Measurements from ENCODE around the gene PSD2. TPM values are rescaled to one million over a fixed set of nuclear protein-coding genes. Genes with fewer than 3 reads are reported as not detected.

The PSD2 gene
- total RNA-seq, 1 experiment from 2014 or later: not detected

GRCh38 chr5:139837711-139838380, 42.2 kb downstream of the PSD2 start:
- TF ChIP-seq EZH2 (IDR thresholded peaks at IDR 0.05; ENCODE audit: low read length, unreplicated experiment) (no peak), EZH2phosphoT487 (IDR thresholded peaks at IDR 0.05; ENCODE audit: borderline replicate concordance, low read length) (no peak)
- TF ChIP-seq, protein P1, sequence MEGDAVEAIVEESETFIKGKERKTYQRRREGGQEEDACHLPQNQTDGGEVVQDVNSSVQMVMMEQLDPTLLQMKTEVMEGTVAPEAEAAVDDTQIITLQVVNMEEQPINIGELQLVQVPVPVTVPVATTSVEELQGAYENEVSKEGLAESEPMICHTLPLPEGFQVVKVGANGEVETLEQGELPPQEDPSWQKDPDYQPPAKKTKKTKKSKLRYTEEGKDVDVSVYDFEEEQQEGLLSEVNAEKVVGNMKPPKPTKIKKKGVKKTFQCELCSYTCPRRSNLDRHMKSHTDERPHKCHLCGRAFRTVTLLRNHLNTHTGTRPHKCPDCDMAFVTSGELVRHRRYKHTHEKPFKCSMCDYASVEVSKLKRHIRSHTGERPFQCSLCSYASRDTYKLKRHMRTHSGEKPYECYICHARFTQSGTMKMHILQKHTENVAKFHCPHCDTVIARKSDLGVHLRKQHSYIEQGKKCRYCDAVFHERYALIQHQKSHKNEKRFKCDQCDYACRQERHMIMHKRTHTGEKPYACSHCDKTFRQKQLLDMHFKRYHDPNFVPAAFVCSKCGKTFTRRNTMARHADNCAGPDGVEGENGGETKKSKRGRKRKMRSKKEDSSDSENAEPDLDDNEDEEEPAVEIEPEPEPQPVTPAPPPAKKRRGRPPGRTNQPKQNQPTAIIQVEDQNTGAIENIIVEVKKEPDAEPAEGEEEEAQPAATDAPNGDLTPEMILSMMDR (conservative IDR thresholded peaks at IDR 0.05; ENCODE audit: low read depth, low read length): no peak
- Histone ChIP-seq H3K27ac (ENCODE audit: low read length) (no peak overlapping the region), H3K9ac (ENCODE audit: low read length) (no peak overlapping the region), H3K9me3 (ENCODE audit: low read length) (no peaks in the 10 kb centered on the region), H4K20me1 (ENCODE audit: low read length) (no peaks in the 10 kb centered on the region), H2AFZ (ENCODE audit: low read length) (no peak overlapping the region), H3K27me3 (ENCODE audit: low read length) (peaks cover 11% of the 10 kb centered on the region), H3K79me2 (ENCODE audit: low read length) (no peaks in the 10 kb centered on the region), H3K4me3 (ENCODE audit: low read length) (no peak overlapping the region), H3K36me3 (ENCODE audit: low read depth, low read length) (no peaks in the 10 kb centered on the region), H3K4me1 (ENCODE audit: insufficient read depth, low read length) (no peaks in the 10 kb centered on the region), H3F3A (ENCODE audit: low read length, unreplicated experiment) (no peaks in the 10 kb centered on the region), H3K4me2 (ENCODE audit: low read length) (no peak overlapping the region), H3K9me2 (replicated peaks; ENCODE audit: low read length) (no peaks in the 10 kb centered on the region)
- intact Hi-C loops (cut with micrococcal nuclease): no loop called here
- CTCF ChIA-PET: no interaction called here
- DNase-seq (no peak), ATAC-seq (no peak; the same call in 1 of the 2 replicates)
- POLR2A ChIA-PET (ENCODE audit: unreplicated experiment): no interaction called here
- BruUV-seq (replicated peaks): no TSS peak

GRCh38 chr5:139838381-139839197, 43.0 kb downstream of the PSD2 start:
- H3K36me3 ChIP-seq (ENCODE audit: low read depth, low read length): no peaks in the 10 kb centered on the region
- DNase-seq (no peak), ATAC-seq (no peak)
- no peaks in the 10 kb centered on the region for H3K9me3 ChIP-seq (ENCODE audit: low read length)
- H2AFZ ChIP-seq (ENCODE audit: low read length): no peak overlapping the region
- no peak overlapping the region for H3K9ac ChIP-seq (ENCODE audit: low read length)
- 0 out of 2 replicates have a peak, but pooled peaks cover 3% of the 10 kb centered on the region for H3K27me3 ChIP-seq (ENCODE audit: low read length)
- no peaks in the 10 kb centered on the region for H3K9me2 ChIP-seq (replicated peaks; ENCODE audit: low read length)
- POLR2A ChIA-PET (ENCODE audit: unreplicated experiment): no interaction called here
- H4K20me1 ChIP-seq (ENCODE audit: low read length): no peaks in the 10 kb centered on the region
- no peak overlapping the region for H3K27ac ChIP-seq (ENCODE audit: low read length)
- BruUV-seq (replicated peaks): no TSS peak
- no peaks in the 10 kb centered on the region for H3K4me1 ChIP-seq (ENCODE audit: insufficient read depth, low read length)
- intact Hi-C loops (cut with micrococcal nuclease): no loop called here
- H3F3A ChIP-seq (ENCODE audit: low read length, unreplicated experiment): no peaks in the 10 kb centered on the region
- TF ChIP-seq EZH2phosphoT487 (IDR thresholded peaks at IDR 0.05; ENCODE audit: borderline replicate concordance, low read length): no peak
- no peak overlapping the region for H3K4me2 ChIP-seq (ENCODE audit: low read length)
- CTCF ChIA-PET: interaction anchor here (0.6 kb wide), 1 partner anchor 55 kb away, joined by 16 read pairs; no protein-coding TSS in a partner anchor
- H3K79me2 ChIP-seq (ENCODE audit: low read length): no peaks in the 10 kb centered on the region
- H3K4me3 ChIP-seq (ENCODE audit: low read length): no peak overlapping the region

DNA sequence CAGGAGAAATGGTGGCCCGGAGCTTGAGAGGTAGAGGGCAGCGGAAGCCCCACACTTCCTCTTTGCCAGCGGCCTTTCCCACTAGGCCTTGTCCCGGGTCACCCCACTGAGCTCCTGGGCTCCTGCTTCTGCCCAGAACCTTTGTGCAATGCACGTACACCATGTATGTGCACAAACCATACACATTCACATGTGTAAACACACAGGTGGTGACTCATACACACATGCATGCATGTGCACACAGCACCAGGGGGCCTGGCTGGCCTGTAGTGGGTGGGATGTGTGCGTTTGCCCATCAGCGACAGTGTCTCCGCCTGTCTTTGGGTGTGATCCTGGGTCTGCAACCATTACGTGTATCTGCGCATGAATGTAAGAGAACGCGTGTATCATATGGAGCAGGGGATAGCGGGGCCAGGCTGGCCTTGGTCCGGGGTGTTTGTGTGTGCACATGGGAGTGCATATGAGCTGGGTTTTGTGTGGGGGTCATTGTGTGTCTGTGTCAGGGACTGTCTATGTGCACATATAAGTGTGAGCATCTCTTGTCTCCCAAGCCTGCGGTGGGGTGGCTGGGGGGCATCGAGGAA, 43.7 kb downstream of the PSD2 start:
- Histone ChIP-seq H3F3A (ENCODE audit: low read length, unreplicated experiment) (no peaks in the 10 kb centered on the region), H3K79me2 (ENCODE audit: low read length) (no peaks in the 10 kb centered on the region), H3K4me1 (ENCODE audit: insufficient read depth, low read length) (no peaks in the 10 kb centered on the region), H3K4me2 (ENCODE audit: low read length) (no peak overlapping the region), H3K4me3 (ENCODE audit: low read length) (no peak overlapping the region), H3K9me2 (replicated peaks; ENCODE audit: low read length) (no peaks in the 10 kb centered on the region), H2AFZ (ENCODE audit: low read length) (no peak overlapping the region), H3K9me3 (ENCODE audit: low read length) (no peaks in the 10 kb centered on the region), H3K27me3 (ENCODE audit: low read length) (no peaks in the 10 kb centered on the region), H4K20me1 (ENCODE audit: low read length) (no peaks in the 10 kb centered on the region), H3K27ac (ENCODE audit: low read length) (no peak overlapping the region), H3K9ac (ENCODE audit: low read length) (no peak overlapping the region), H3K36me3 (ENCODE audit: low read depth, low read length) (no peaks in the 10 kb centered on the region)
- no peak for TF ChIP-seq EZH2 (IDR thresholded peaks at IDR 0.05; ENCODE audit: low read length, unreplicated experiment)
- TF ChIP-seq, protein P1 (conservative IDR thresholded peaks at IDR 0.05; ENCODE audit: low read depth, low read length): no peak
- TF ChIP-seq EZH2phosphoT487 (IDR thresholded peaks at IDR 0.05; ENCODE audit: borderline replicate concordance, low read length): no peak
- ChIA-PET CTCF (no interaction called here), POLR2A (ENCODE audit: unreplicated experiment) (no interaction called here)
- intact Hi-C loops (cut with micrococcal nuclease): no loop called here
- BruUV-seq (replicated peaks): no TSS peak
- DNase-seq: no peak
- no peak for ATAC-seq
